Stimulated activated CD4-positive, alpha-beta T cell treated with anti-CD3 and anti-CD28 coated beads, Interleukin-1b, Interleukin-23, amount 100 ng/mL, for 1 hour (primary cell): Measurements from ENCODE around the gene EDDM3A.
"Not testable (repeated sequence)": the region's sequence is repeated elsewhere in the genome, so short reads cannot be mapped to it uniquely, and the experiment has no call there.

Experiments used
- DNase-seq, 2 donors: peaks; one replicate each; pipeline ENCODE4 v3.0.0-alpha.2; 2020; ENCODE audit warnings: low read depth in 2 of 2

The EDDM3A gene

GRCh38 chr14:20745571-20746358 is at the start of gene EDDM3A:
EDDM3A (plus strand) TSS chr14:20745887; CDS start chr14:20747581, 1,694 bp downstream.
- DNase-seq: no peak

- no peak for DNase-seq
Observed at GRCh38 chr14:20696764-20697163, 48.9 kb upstream of the EDDM3A start.

- peak in 1 of 2 donors; percentile 34 for DNase-seq
Observed at GRCh38 chr14:20697273-20698017, 48.2 kb upstream of the EDDM3A start.

- DNase-seq: no peak
Observed at GRCh38 chr14:20698018-20698329, 47.7 kb upstream of the EDDM3A start.

- DNase-seq: no peak
Observed at GRCh38 chr14:20698934-20699333, 46.8 kb upstream of the EDDM3A start.

GRCh38 chr14:20699931-20700330 is 45.8 kb upstream of the EDDM3A start:
- no peak for DNase-seq

GRCh38 chr14:20700965-20701364 is 44.7 kb upstream of the EDDM3A start:
- DNase-seq: not testable (repeated sequence)

- DNase-seq: no peak
Observed at GRCh38 chr14:20706657-20707355, 38.9 kb upstream of the EDDM3A start.

- DNase-seq: no peak
Observed at GRCh38 chr14:20707622-20708021, 38.1 kb upstream of the EDDM3A start.

- no peak for DNase-seq
Observed at GRCh38 chr14:20711261-20711660, 34.4 kb upstream of the EDDM3A start.

- no peak for DNase-seq
Observed at GRCh38 chr14:20711685-20712084, 34.0 kb upstream of the EDDM3A start.

GRCh38 chr14:20712904-20713303 is 32.8 kb upstream of the EDDM3A start:
- no peak for DNase-seq

- no peak for DNase-seq
Observed at GRCh38 chr14:20714593-20715250, 31.0 kb upstream of the EDDM3A start.

- DNase-seq: no peak
Observed at GRCh38 chr14:20719777-20720176, 25.9 kb upstream of the EDDM3A start.

GRCh38 chr14:20720741-20721140 is 24.9 kb upstream of the EDDM3A start:
- no peak for DNase-seq

GRCh38 chr14:20722016-20722415 is 23.7 kb upstream of the EDDM3A start:
- DNase-seq: no peak

GRCh38 chr14:20723488-20723887 is 22.2 kb upstream of the EDDM3A start:
- no peak for DNase-seq

- DNase-seq: not testable (repeated sequence)
Observed at GRCh38 chr14:20726121-20726520, 19.6 kb upstream of the EDDM3A start.

- DNase-seq: no peak
Observed at GRCh38 chr14:20726531-20726930, 19.2 kb upstream of the EDDM3A start.

GRCh38 chr14:20730891-20731290 is 14.8 kb upstream of the EDDM3A start:
- DNase-seq: no peak

- no peak for DNase-seq
Observed at GRCh38 chr14:20732477-20732876, 13.2 kb upstream of the EDDM3A start.

- DNase-seq: no peak
Observed at GRCh38 chr14:20732979-20733635, 12.6 kb upstream of the EDDM3A start.
